WTC11 (cell line): ENCODE results near the gene ODAD4. TPM values are rescaled to one million over a fixed set of nuclear protein-coding genes. Genes with fewer than 3 reads are reported as not detected.
A peak's percentile ranks its signal among the peaks of the same experiment; 100 is the strongest.

Experiments used
- ATAC-seq: fragments of 200-7000 bp; cut with Tn5 transposase; 2 replicates; pipeline ENCODE4 v1.10.0; 2021; ENCODE audit warnings: mild to moderate bottlenecking, moderate library complexity
- CTCF ChIA-PET: fragments of 300-600 bp; sonication (Branson Sonifier 250); formaldehyde crosslinking; loops from one replicate; lab custom pipeline; 2021; ENCODE audit warnings: antibody characterized with exemption; lab: Charles Lee
- POLR2A ChIA-PET: fragments of 350-600 bp; sonication (Branson Sonifier 250); formaldehyde crosslinking; loops from one replicate; lab custom pipeline; 2021; ENCODE audit warnings: antibody characterized with exemption; lab: Charles Lee
- DNase-seq: peaks from one replicate; pipeline ENCODE4 v3.0.0; 2021; ENCODE audit warnings: low spot score
- H3K27ac Mint-ChIP-seq: 2 replicates; pipeline ENCODE4 v1.8.0; 2021; ENCODE audit warnings: mixed read lengths
- H3K27me3 Mint-ChIP-seq: 2 replicates; pipeline ENCODE4 v1.8.0; 2021; ENCODE audit warnings: low read depth, mild to moderate bottlenecking, moderate library complexity, mixed read lengths
- H3K36me3 Mint-ChIP-seq: 2 replicates; pipeline ENCODE4 v1.8.0; 2021; ENCODE audit warnings: mixed read lengths
- H3K4me1 Mint-ChIP-seq: 2 replicates; pipeline ENCODE4 v1.8.0; 2022; ENCODE audit warnings: mixed read lengths
- H3K4me3 Mint-ChIP-seq: 2 replicates; pipeline ENCODE4 v1.8.0; 2021; ENCODE audit warnings: mild to moderate bottlenecking, moderate library complexity, mixed read lengths
- H3K9me3 Mint-ChIP-seq: 2 replicates; pipeline ENCODE4 v1.8.0; 2021; ENCODE audit warnings: mixed read lengths
- ATF1 ChIP-seq: sonication (generic); formaldehyde crosslinking; IDR thresholded peaks from 2 replicates; pipeline ENCODE4 v1.8.1; 2023; ENCODE audit warnings: mild to moderate bottlenecking, moderate library complexity, missing genetic modification reagents
- E2F4 ChIP-seq: sonication (generic); formaldehyde crosslinking; IDR thresholded peaks from 2 replicates; pipeline ENCODE4 v1.8.1; 2022; ENCODE audit warnings: low read depth, mild to moderate bottlenecking, moderate library complexity, missing genetic modification reagents, borderline replicate concordance
- IRF1 ChIP-seq: sonication (generic); formaldehyde crosslinking; IDR thresholded peaks from 2 replicates; pipeline ENCODE4 v1.8.0; 2023; ENCODE audit warnings: missing genetic modification reagents
- JAZF1 ChIP-seq: fragments of 250-450 bp; sonication (Bioruptor Pico); IDR thresholded peaks from 2 replicates; pipeline ENCODE4 v1.9.0; 2021; ENCODE audit warnings: moderate library complexity, mild to moderate bottlenecking, inconsistent platforms
- JUN ChIP-seq: sonication (generic); formaldehyde crosslinking; IDR thresholded peaks from 2 replicates; pipeline ENCODE4 v1.8.0; 2023; ENCODE audit warnings: mild to moderate bottlenecking, missing genetic modification reagents
- MLX ChIP-seq: sonication (generic); formaldehyde crosslinking; IDR thresholded peaks from 2 replicates; pipeline ENCODE4 v1.8.1; 2023; ENCODE audit warnings: mild to moderate bottlenecking, missing genetic modification reagents, moderate library complexity
- MYBL2 ChIP-seq: sonication (generic); formaldehyde crosslinking; IDR thresholded peaks from 2 replicates; pipeline ENCODE4 v1.8.1; 2023; ENCODE audit warnings: mild to moderate bottlenecking, moderate library complexity, missing genetic modification reagents
- NR2C2 ChIP-seq: sonication (generic); formaldehyde crosslinking; IDR thresholded peaks from 2 replicates; pipeline ENCODE4 v1.8.0; 2022; ENCODE audit warnings: mild to moderate bottlenecking, missing genetic modification reagents
- NR3C1 ChIP-seq: sonication (generic); formaldehyde crosslinking; conservative IDR thresholded peaks from 2 replicates; pipeline ENCODE4 v1.8.1; 2023; ENCODE audit warnings: low read depth, mild to moderate bottlenecking, missing genetic modification reagents
- SMAD3 ChIP-seq: sonication (generic); formaldehyde crosslinking; IDR thresholded peaks from 2 replicates; pipeline ENCODE4 v1.8.0; 2022; ENCODE audit warnings: missing genetic modification reagents, mild to moderate bottlenecking, borderline replicate concordance
- SMAD4 ChIP-seq: sonication (generic); formaldehyde crosslinking; IDR thresholded peaks from 2 replicates; pipeline ENCODE4 v1.8.0; 2022; ENCODE audit warnings: mild to moderate bottlenecking, missing genetic modification reagents
- ZNF138 ChIP-seq: sonication (generic); formaldehyde crosslinking; conservative IDR thresholded peaks from 2 replicates; pipeline ENCODE4 v1.8.1; 2022; ENCODE audit warnings: mild to moderate bottlenecking, moderate library complexity, missing genetic modification reagents
- ZNF423 ChIP-seq: fragments of 250-450 bp; sonication (Bioruptor Pico); IDR thresholded peaks from 2 replicates; pipeline ENCODE4 v2.1.2; 2022; ENCODE audit warnings: mild to moderate bottlenecking, moderate library complexity
- ZNF532 ChIP-seq: fragments of 250-450 bp; sonication (Bioruptor Pico); IDR thresholded peaks from 2 replicates; pipeline ENCODE4 v1.9.0; 2021; ENCODE audit warnings: mild to moderate bottlenecking, borderline replicate concordance
- ZNF671 ChIP-seq: fragments of 250-450 bp; sonication (Bioruptor Pico); IDR thresholded peaks from 2 replicates; pipeline ENCODE4 v1.8.0; 2021; ENCODE audit warnings: mild to moderate bottlenecking
- total RNA-seq: library from RNA; stranded (reverse); gene quantifications from 3 replicates; pipeline ENCODE4 v1.2.3, GENCODE V29; 2021
- TF ChIP-seq, protein P1 (sequence below): fragments of 250-450 bp; sonication (Bioruptor Pico); IDR thresholded peaks from 2 replicates; pipeline ENCODE4 v2.1.2; 2022; ENCODE audit warnings: mild to moderate bottlenecking, moderate library complexity
- TF ChIP-seq, protein P2 (sequence below): fragments of 250-450 bp; sonication (Bioruptor Pico); IDR thresholded peaks from 2 replicates; pipeline ENCODE4 v1.9.0; 2021; ENCODE audit warnings: mild to moderate bottlenecking
- TF ChIP-seq, protein P3 (sequence below): fragments of 250-450 bp; sonication (Bioruptor Pico); conservative IDR thresholded peaks from 2 replicates; pipeline ENCODE4 v1.9.0; 2021; ENCODE audit warnings: mild to moderate bottlenecking
- TF ChIP-seq, protein P4 (sequence below): fragments of 250-450 bp; sonication (Bioruptor Pico); IDR thresholded peaks from 2 replicates; pipeline ENCODE4 v1.8.0; 2021; ENCODE audit warnings: mild to moderate bottlenecking

Gene ODAD4
- total RNA-seq, 1 experiment from 2014 or later = 1.9 TPM

DNA sequence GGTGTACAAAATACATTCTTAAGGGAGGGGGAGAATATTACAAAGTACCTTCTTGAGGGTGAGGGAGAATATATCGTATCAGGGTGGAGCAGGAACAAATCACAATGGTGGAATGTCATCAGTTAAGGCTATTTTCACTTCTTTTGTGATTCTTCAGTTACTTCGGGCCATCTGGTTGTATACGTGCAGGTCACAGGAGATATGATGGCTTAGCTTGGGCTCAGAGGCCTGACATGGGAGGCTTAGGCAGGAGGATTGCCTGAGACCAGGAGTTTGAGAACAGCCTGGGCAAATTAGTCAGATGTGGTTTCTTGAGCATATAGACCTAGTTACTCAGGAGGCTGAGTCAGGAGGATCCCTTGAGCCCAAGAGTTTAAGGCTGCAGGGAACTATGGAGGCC, 13.1 kb downstream of the ODAD4 start (continued):
- TF ChIP-seq ZNF671 (CRISPR knock-in tag) (no peak), JUN (no peak), E2F4 (CRISPR knock-in tag) (no peak), ZNF532 (no peak), NR2C2 (CRISPR knock-in tag) (no peak), MLX (CRISPR knock-in tag) (no peak), IRF1 (no peak)
- TF ChIP-seq, protein P1, sequence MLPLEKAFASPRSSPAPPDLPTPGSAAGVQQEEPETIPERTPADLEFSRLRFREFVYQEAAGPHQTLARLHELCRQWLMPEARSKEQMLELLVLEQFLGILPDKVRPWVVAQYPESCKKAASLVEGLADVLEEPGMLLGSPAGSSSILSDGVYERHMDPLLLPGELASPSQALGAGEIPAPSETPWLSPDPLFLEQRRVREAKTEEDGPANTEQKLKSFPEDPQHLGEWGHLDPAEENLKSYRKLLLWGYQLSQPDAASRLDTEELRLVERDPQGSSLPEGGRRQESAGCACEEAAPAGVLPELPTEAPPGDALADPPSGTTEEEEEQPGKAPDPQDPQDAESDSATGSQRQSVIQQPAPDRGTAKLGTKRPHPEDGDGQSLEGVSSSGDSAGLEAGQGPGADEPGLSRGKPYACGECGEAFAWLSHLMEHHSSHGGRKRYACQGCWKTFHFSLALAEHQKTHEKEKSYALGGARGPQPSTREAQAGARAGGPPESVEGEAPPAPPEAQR = no peak
- TF ChIP-seq, protein P2, sequence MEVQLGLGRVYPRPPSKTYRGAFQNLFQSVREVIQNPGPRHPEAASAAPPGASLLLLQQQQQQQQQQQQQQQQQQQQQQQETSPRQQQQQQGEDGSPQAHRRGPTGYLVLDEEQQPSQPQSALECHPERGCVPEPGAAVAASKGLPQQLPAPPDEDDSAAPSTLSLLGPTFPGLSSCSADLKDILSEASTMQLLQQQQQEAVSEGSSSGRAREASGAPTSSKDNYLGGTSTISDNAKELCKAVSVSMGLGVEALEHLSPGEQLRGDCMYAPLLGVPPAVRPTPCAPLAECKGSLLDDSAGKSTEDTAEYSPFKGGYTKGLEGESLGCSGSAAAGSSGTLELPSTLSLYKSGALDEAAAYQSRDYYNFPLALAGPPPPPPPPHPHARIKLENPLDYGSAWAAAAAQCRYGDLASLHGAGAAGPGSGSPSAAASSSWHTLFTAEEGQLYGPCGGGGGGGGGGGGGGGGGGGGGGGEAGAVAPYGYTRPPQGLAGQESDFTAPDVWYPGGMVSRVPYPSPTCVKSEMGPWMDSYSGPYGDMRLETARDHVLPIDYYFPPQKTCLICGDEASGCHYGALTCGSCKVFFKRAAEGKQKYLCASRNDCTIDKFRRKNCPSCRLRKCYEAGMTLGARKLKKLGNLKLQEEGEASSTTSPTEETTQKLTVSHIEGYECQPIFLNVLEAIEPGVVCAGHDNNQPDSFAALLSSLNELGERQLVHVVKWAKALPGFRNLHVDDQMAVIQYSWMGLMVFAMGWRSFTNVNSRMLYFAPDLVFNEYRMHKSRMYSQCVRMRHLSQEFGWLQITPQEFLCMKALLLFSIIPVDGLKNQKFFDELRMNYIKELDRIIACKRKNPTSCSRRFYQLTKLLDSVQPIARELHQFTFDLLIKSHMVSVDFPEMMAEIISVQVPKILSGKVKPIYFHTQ (CRISPR knock-in tag) = no peak
- TF ChIP-seq, protein P3, sequence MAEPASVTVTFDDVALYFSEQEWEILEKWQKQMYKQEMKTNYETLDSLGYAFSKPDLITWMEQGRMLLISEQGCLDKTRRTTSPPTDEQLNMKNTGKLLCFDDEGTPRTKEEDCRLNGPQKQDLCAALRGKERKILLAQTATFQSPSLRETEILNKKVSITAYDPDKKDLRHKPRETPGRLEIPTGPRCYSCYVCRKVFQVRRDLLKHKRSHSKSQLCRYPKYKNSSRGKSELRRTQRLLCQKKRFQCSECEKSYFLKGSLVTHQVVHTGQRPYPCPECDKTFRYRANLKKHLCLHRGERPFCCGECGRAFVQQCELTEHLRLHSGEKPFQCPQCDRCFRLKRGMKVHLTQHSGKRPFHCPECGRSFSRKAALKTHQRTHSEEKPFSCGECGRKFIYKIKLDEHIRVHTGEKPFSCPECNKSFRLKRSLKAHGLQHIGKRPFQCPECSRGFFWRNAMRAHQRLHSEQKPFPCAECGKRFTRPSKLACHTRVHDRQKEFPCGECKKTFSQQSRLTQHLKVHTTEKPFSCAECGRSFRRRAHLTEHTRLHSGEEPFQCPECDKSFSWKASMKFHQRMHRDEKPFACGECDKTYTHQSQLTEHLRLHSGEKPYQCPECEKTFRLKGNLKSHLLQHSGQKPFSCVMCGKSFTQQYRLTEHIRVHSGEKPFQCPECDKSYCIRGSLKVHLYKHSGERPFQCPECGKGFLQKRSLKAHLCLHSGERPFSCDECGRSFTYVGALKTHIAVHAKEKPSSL (CRISPR knock-in tag) = no peak

- H3K27ac Mint-ChIP-seq = 0 out of 2 replicates have a peak overlapping the region, but pooled peaks have one; percentile 50
- DNase-seq (no peak), ATAC-seq (no peak)
- ChIA-PET CTCF (no interaction called here), POLR2A (no interaction called here)
- H3K36me3 Mint-ChIP-seq = no peaks in the 10 kb centered on the region
- H3K27me3 Mint-ChIP-seq = no peaks in the 10 kb centered on the region
- no peaks in the 10 kb centered on the region for H3K9me3 Mint-ChIP-seq
- H3K4me3 Mint-ChIP-seq = no peak overlapping the region
- H3K4me1 Mint-ChIP-seq = no peaks in the 10 kb centered on the region
- TF ChIP-seq NR2C2 (CRISPR knock-in tag) = no peak
- TF ChIP-seq, protein P4, sequence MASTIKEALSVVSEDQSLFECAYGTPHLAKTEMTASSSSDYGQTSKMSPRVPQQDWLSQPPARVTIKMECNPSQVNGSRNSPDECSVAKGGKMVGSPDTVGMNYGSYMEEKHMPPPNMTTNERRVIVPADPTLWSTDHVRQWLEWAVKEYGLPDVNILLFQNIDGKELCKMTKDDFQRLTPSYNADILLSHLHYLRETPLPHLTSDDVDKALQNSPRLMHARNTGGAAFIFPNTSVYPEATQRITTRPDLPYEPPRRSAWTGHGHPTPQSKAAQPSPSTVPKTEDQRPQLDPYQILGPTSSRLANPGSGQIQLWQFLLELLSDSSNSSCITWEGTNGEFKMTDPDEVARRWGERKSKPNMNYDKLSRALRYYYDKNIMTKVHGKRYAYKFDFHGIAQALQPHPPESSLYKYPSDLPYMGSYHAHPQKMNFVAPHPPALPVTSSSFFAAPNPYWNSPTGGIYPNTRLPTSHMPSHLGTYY (CRISPR knock-in tag) = no peak
- TF ChIP-seq JAZF1 (CRISPR knock-in tag) = no peak
- no peak for TF ChIP-seq NR3C1 (CRISPR knock-in tag)
- no peak for TF ChIP-seq ATF1 (CRISPR knock-in tag)
- TF ChIP-seq ZNF138 (CRISPR knock-in tag) = no peak
- TF ChIP-seq ZNF423 (CRISPR knock-in tag) = no peak
- no peak for TF ChIP-seq SMAD3 (CRISPR knock-in tag)
- no peak for TF ChIP-seq SMAD4
- TF ChIP-seq MYBL2 (CRISPR knock-in tag) = no peak
- TF ChIP-seq, protein P2 (CRISPR knock-in tag) = no peak
Observed at GRCh38 chr17:41944943-41945342, 14.5 kb downstream of the ODAD4 start.
